Measurements from ENCODE around the gene MLH1.

Gene MLH1

GRCh38 chr3:37097776-37098175 is 104.5 kb downstream of the MLH1 start:
- no peak for DNase-seq

- DNase-seq: no peak
Observed at GRCh38 chr3:37098884-37099283, 105.6 kb downstream of the MLH1 start.

- no peak for DNase-seq
Observed at GRCh38 chr3:37099469-37099868, 106.2 kb downstream of the MLH1 start.

DNA sequence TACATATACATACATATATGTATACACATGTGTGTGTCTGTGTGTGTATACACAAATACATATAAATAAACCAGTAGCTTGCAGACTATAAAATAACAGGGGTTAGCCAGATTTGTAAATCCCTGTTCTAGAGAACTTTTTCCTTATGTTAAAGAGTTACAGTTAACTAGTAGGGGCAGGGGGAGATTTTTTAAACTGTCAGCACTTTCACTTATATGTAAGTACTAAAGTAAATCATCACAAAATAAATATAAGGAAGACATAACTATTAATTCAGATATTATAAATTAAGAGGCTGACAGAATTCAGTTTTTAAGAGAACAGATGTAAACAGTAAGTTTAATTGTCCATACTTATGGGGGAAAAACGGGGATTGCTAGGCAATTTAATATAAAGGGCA is 107.1 kb downstream of the MLH1 start:
- DNase-seq: no peak

Data from NCI-H510A (cell line).